ENCODE results near the gene GRAMD2B.

Gene GRAMD2B

GRCh38 chr5:126481243-126481642 is 58.0 kb downstream of the GRAMD2B start:
- no peak for DNase-seq

GRCh38 chr5:126482591-126482990 is 59.4 kb downstream of the GRAMD2B start:
- no peak for DNase-seq

GRCh38 chr5:126483156-126483555 is 59.9 kb downstream of the GRAMD2B start:
- no peak for DNase-seq

DNA sequence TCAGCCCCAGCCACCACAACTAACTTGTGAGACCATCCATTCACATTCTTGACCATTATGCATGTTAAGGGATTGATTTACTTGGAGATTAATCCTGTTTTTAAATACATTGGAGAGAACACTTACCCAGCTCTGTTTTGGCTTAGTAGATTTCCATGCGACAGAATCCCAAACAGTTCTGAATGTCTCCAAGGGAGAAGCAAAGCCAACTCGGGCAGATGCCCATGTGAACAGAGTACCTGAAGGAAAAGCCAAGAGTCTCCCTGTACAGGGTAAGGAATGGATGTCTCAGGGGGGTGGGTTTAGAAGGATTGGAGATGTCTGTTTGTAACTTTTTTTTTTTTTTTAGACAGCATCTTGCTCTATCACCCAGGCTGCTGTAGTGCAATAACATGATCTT is 61.0 kb downstream of the GRAMD2B start:
- DNase-seq, result no peak

GRCh38 chr5:126486332-126486731 is 63.1 kb downstream of the GRAMD2B start:
- DNase-seq, result no peak

- no peak for DNase-seq
These were observed 64.4 kb downstream of the GRAMD2B start for GRCh38 chr5:126487596-126487995.

GRCh38 chr5:126488443-126489065 is 65.3 kb downstream of the GRAMD2B start:
- no peak for DNase-seq

GRCh38 chr5:126490167-126490940 is 67.1 kb downstream of the GRAMD2B start:
- DNase-seq, result no peak

DNA sequence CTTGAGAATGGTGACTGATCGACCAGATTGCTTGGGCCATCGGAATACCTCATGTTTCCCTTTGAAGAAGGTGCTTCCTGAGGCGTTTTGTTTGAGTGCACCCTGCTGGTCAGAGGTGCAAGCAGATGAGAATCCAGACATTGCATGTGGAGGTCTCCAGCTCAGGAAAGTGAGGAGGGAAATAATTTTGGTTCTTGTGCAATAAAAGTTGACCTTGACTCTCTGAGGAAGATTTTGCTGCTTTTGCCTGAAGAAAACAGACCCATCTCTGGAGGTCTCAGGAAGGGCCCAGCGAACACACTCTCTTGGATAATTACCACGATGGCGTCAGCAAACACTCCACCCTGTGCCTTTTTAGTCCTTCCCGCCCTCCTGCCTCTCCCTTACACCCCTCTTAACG is 69.7 kb downstream of the GRAMD2B start:
- no peak for DNase-seq

DNA sequence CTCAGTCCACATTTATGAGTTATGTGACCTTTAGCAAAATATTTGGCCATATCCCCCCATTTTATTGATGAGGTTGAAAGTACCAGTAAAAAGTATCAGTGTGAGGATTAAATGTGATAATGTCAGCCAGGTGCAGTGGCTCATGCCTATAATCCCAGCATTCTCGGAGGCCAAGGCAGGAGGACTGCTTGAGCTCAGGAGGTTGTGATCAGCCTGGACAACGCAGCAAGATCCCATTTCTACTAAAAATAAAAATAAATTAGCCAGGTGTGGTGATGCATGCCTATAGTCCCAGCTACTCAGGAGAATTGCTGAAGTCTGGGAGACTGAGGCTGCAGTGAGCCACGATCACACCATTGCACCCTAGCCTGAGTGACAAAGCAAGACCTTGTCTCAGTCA is 71.2 kb downstream of the GRAMD2B start:
- DNase-seq, result no peak

- DNase-seq, result no peak
These were observed 74.3 kb downstream of the GRAMD2B start for GRCh38 chr5:126497506-126497905.

GRCh38 chr5:126499278-126499677 is 76.1 kb downstream of the GRAMD2B start:
- DNase-seq, result no peak

DNA sequence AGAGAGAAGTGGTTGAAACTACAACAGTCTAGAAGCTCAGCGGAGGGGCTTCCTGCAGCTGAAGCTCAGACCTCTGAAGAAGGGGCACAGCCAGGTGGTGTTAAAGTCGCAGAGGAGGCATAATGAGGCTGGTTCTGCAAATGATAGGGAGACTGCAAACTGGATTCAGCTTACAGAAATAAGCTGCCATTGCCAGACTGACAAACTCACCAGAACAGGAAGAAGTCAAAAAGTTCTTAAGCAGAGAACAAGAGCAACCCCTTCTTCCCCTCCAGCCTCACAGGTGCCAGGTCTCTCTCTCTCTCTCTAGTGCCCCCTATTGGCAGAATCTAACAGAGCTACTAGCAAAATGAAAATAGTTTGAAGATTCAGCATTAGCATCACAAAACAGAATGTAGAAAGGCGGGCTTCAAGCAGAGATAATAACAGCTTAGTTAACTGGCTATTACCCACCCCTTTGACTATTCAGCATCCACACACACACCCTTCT is 76.7 kb downstream of the GRAMD2B start:
- no peak for DNase-seq

- no peak for DNase-seq
These were observed 78.2 kb downstream of the GRAMD2B start for GRCh38 chr5:126501448-126501847.

- no peak for DNase-seq
These were observed 80.4 kb downstream of the GRAMD2B start for GRCh38 chr5:126503602-126504104.

DNA sequence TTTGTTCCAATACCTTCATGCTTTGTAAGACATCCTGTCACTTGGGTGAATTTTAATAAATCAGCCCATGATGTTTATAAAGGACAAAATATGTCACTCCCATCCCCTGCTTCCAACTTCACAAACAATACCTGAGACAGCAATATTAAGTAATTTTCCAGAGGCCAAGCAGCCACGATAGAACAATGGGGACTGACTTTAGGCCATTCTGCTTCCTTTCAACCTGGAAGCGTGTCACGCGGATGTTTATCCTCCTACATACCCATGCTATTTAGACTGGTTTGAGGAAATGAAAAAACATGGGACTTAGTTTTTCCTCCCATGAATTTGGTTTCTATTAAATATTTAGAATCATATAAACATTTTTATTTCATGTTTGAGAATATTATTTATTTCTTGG is 82.9 kb downstream of the GRAMD2B start:
- no peak for DNase-seq

DNA sequence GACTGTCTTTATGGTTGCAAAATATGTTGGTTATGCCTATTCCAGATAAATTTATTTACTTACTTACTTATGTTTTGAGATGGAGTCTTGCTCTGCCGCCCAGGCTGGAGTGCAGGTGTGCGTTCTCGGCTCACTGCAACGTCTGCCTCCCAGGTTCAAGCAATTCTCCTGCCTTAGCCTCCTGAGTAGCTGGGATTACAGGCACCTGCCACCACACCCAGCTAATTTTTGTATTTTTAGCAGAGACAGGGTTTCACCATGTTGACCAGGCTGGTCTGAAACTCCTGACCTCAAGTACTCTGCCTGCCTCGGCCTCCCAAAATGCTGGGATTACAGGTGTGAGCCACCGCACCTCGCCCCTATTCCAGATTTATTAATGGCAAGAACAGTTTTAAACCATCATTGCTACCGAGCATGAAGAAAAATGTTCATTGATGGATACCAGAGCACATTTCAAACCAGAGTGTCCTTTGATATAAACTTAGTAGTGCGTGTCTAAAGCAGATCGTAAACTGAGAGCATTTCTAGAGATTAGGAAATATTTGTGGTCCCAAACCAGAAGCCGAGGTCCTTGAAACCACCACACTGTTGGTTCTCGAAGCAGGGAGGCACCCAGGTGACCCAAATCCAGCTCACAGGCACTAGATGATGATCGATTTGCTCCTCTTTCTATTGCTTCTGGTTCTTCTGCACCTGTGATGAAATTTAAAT is 85.2 kb downstream of the GRAMD2B start:
- no peak for DNase-seq

GRCh38 chr5:126508962-126509279 is 85.7 kb downstream of the GRAMD2B start:
- DNase-seq, result no peak

DNA sequence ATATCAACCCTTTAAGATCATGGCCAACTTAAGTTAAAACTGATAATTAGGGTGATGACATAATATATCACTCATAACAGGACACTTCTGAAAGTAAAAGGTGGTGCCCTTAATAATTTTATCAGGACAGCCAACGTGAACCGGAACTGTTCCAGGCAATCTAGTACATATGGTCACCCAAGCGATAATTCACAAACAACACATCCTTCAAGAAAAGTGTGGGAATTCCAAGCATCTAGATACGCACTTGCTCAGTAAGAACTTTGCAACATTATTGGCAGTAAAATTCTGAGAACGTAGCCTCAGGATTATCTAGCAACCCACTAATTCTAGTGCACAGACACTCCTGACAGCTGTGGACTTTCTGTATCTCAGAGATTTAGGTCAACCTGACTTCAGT is 86.1 kb downstream of the GRAMD2B start:
- no peak for DNase-seq

DNA sequence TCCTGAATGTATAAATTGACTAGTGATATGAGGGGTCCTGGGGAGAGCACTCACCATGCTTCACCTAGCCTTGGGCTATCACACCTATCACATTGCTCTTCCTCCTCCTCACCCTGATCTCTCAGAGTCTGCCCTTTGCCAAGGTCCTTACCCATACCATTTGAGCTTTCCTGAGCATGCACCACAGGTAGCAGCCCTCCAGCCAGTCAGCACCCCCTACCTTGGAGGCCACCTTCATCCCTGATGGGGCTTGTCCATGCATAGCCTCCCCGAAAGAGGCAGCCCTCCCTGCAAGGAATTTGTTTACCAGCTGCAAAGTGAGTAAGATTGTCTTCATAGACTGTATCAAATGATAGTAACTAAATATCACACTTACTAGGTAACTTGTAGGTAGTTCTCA is 88.8 kb downstream of the GRAMD2B start:
- DNase-seq, result no peak

GRCh38 chr5:126512451-126512850 is 89.2 kb downstream of the GRAMD2B start:
- DNase-seq, result no peak

DNA sequence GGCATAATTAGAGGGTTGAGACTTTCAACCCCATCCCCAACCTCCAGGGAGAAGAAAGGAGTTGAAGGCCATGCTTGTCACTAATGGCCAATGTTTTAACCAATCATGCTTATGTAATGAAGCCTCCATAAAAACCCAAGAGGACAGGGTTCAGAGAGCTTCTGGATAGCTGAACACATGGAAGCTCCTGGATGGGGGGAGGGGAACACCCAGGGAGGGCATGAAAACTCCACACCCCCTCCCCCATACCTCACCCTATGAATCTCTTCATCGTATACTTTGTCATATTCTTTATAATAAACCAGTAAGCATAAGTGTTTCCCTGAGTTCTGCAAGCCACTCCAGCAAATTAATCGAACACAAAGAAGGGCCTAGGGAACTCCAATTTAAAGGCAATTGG is 90.1 kb downstream of the GRAMD2B start:
- no peak for DNase-seq

GRCh38 chr5:126513703-126514102 is 90.5 kb downstream of the GRAMD2B start:
- no peak for DNase-seq

GRCh38 chr5:126514131-126514557 is 90.9 kb downstream of the GRAMD2B start:
- DNase-seq, result no peak
